Mucosa of descending colon (tissue), 3 donors: ENCODE measurements around the gene TPD52L1. TPM values are rescaled to one million over a fixed set of nuclear protein-coding genes. Genes with fewer than 3 reads are reported as not detected.

ENCODE experiments used
- ATAC-seq: fragments of 200-7000 bp; cut with Tn5 transposase; one replicate; pipeline ENCODE4 v1.9.1; 2020; ENCODE audit warnings: mild to moderate bottlenecking, moderate library complexity
- DNase-seq, 3 donors: peaks; one replicate each; pipeline ENCODE4 v3.0.0-alpha.2; 2020
- H3K36me3 ChIP-seq: fragments of 200-600 bp; one replicate; pipeline ENCODE4 v1.8.0; 2021; ENCODE audit warnings: low read depth, mild to moderate bottlenecking
- H3K4me1 ChIP-seq: fragments of 200-600 bp; one replicate; pipeline ENCODE4 v1.8.0; 2021; ENCODE audit warnings: low read depth, mild to moderate bottlenecking
- H3K4me3 ChIP-seq: fragments of 200-600 bp; one replicate; pipeline ENCODE4 v1.8.0; 2021; ENCODE audit warnings: mild to moderate bottlenecking
- H3K9me3 ChIP-seq: fragments of 200-600 bp; one replicate; pipeline ENCODE4 v1.8.0; 2021; ENCODE audit warnings: mild to moderate bottlenecking
- intact Hi-C, 2 donors: fragments of 100-400 bp; cut with DNase I in 1 of 2; cut with micrococcal nuclease in 1 of 2; formaldehyde crosslinking; loops; one replicate each; pipeline versions ENCODE4 v1.11.0 to v1.11.1; 2022; cut with DNase I, micrococcal nuclease
- total RNA-seq, 3 donors: library from RNA; stranded (reverse); fragmentation: NEBNext Ultra II Directional in 2 of 3; extraction: Animal tissue kit (Norgen Biotek cat#: 25700) in 2 of 3; gene quantifications; one replicate each; pipeline versions ENCODE4 v1.2.1 to v1.2.4, GENCODE V29; 2021 to 2023
- TF ChIP-seq, protein P1 (sequence below): fragments of 200-600 bp; IDR thresholded peaks from one replicate; pipeline ENCODE4 v1.8.0; 2022; ENCODE audit warnings: antibody characterized with exemption, mild to moderate bottlenecking
- donor health status: DM: no; HTN: no; CAD: no; lungs with moderate emphysema.
- donor health status: DM: no; HTN: no; CAD: no.
- donor health status: DM: no; HTN: yes; CAD: no.

Gene TPD52L1
- total RNA-seq, 3 donors from 2014 or later = 12.1 to 23.9 (median 22.0) TPM

DNA sequence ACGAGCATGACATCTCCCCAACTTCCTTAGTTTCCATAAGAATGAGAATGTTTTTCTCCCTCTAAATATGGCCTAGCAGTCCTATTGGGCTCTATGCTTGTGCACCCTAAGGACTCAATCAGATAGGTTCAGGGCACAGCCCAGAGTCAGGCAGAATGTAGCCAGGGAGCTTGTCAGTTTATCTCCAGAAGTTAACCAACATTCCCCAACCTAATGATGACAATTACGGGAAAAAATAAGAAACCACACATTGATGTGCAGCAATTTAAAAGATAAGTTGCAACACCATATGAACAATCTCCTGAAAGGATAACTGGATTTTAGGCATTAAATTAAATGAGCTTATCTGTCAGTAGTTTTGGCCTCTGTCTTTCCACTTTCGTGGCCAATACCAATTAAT lies 77.1 kb downstream of the TPD52L1 start:
- no peaks in the 10 kb centered on the region for H3K9me3 ChIP-seq
- intact Hi-C loops = no loop called here
- H3K36me3 ChIP-seq = no peaks in the 10 kb centered on the region
- no peak overlapping the region for H3K4me3 ChIP-seq
- no peak for DNase-seq
- no peak for ATAC-seq
- H3K4me1 ChIP-seq = no peaks in the 10 kb centered on the region
- TF ChIP-seq, protein P1, sequence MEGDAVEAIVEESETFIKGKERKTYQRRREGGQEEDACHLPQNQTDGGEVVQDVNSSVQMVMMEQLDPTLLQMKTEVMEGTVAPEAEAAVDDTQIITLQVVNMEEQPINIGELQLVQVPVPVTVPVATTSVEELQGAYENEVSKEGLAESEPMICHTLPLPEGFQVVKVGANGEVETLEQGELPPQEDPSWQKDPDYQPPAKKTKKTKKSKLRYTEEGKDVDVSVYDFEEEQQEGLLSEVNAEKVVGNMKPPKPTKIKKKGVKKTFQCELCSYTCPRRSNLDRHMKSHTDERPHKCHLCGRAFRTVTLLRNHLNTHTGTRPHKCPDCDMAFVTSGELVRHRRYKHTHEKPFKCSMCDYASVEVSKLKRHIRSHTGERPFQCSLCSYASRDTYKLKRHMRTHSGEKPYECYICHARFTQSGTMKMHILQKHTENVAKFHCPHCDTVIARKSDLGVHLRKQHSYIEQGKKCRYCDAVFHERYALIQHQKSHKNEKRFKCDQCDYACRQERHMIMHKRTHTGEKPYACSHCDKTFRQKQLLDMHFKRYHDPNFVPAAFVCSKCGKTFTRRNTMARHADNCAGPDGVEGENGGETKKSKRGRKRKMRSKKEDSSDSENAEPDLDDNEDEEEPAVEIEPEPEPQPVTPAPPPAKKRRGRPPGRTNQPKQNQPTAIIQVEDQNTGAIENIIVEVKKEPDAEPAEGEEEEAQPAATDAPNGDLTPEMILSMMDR = no peak

DNA sequence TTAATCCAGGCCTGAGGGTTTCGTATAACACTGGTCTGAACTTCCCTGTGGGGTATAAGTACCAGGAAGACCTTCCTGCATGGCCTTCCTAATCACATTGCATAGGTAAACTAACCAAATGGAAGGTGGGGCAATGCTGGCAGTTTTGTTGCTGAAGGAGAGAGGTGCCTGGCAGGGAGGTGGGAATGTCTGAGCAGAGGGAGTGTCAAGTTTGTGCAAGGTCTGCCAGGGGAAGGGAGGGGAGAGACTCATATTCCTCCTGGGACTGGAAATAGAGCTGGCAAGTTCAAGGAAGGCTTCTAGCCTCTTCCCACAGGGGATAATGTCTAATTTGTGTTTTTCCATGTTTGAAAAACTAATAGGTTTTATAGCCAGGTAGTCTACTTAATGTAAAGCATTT lies 77.6 kb downstream of the TPD52L1 start:
- Histone ChIP-seq H3K4me3 (no peak overlapping the region), H3K9me3 (no peaks in the 10 kb centered on the region), H3K36me3 (no peaks in the 10 kb centered on the region), H3K4me1 (no peaks in the 10 kb centered on the region)
- intact Hi-C loops = no loop called here
- DNase-seq (peak in 2 of 3 donors; percentile 47 to 64), ATAC-seq (peak; percentile 98)
- TF ChIP-seq, protein P1 = no peak

DNA sequence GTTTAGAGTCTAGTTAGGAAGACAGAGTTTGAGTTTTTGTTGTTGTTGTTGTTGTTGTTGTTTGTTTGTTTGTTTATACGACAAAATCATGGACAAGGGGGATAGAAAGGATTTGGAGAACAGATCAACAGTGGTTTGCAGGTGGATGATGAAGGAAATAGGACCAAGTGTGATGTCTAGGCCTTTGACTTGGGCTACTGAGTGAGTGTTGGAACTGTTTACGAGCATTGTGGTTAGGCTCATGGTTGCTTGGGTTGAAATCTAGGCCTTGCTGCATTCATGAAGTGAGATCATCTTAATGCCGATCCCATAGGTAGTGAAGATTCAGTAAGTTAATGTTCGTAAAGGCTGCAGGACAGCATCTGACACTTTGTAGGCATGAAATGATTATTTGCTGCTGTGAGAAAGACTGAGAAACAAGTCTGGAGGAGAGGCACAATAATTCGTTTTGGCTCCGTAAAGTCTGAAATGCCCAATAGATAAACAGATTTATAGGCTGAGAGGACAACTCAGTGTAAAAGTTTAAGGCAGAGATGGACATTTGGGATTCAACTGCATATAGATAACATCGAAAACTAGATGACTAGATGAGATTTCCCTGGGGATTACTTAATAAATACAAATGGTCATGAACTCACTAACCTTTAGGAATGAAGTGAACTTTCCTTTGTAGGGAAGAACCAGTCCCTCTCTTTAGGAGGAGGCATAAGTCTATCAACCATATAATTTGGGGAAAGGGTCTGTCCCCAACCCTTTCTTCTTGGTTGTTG lies 78.2 kb downstream of the TPD52L1 start:
- TF ChIP-seq, protein P1 = no peak
- Histone ChIP-seq H3K36me3 (no peaks in the 10 kb centered on the region), H3K4me1 (no peaks in the 10 kb centered on the region), H3K9me3 (no peaks in the 10 kb centered on the region), H3K4me3 (no peak overlapping the region)
- intact Hi-C loops = no loop called here
- DNase-seq = no peak
- ATAC-seq = no peak

DNA sequence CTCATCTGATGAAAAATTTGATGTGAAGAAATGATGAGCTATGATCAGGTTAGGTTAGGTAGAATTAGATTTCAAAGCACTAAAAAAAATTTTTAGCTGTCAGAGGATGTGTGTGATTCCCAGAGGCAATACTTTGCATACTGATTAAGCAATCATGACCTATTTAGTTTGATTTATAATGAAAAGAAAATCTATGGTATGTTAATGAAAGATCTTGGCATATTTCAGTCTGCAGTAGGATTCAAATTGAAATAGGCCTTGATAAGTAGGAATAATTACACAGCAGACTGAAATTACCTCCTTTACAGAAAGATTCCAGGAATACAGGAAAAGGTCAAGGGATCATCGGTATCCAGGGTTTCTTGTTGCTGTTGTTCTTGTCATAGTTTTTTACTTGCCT lies 78.9 kb downstream of the TPD52L1 start:
- H3K4me1 ChIP-seq = no peaks in the 10 kb centered on the region
- DNase-seq (no peak), ATAC-seq (no peak)
- no peak overlapping the region for H3K4me3 ChIP-seq
- TF ChIP-seq, protein P1 = no peak
- intact Hi-C loops = no loop called here
- no peaks in the 10 kb centered on the region for H3K9me3 ChIP-seq
- no peaks in the 10 kb centered on the region for H3K36me3 ChIP-seq

DNA sequence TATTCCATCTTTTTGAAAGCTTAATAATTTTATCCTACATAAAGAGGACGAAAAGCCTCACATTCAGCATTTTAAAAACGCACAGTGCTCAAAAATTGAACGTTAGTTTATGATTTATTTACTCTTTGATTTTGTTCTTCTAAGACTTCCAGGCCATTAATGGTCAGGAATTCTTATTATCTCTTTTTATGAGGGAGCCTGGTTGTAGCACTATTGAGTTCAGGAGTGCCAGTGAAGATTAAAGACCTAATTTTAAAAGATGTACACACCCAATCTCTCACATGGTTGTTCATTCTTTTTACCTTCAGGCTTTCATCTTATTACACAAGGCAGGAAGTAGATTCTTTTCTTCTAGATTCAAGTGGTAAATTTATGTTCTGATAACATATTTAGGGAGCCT lies 79.6 kb downstream of the TPD52L1 start:
- intact Hi-C loops = no loop called here
- ATAC-seq = no peak
- TF ChIP-seq, protein P1 = no peak
- no peak overlapping the region for H3K4me3 ChIP-seq
- no peak for DNase-seq
- H3K36me3 ChIP-seq = no peaks in the 10 kb centered on the region
- H3K4me1 ChIP-seq = no peaks in the 10 kb centered on the region
- no peaks in the 10 kb centered on the region for H3K9me3 ChIP-seq
